Parathyroid adenoma (tissue), 2 donors: ENCODE measurements around the gene ALG8.

Experiments
- H2AFZ ChIP-seq: fragments of 300-600 bp; sonication (generic); one replicate; pipeline ENCODE4 v1.7.0; 2017; ENCODE audit warnings: antibody characterized with exemption, mild to moderate bottlenecking
- H3K27ac ChIP-seq: fragments of 300-600 bp; sonication (generic); one replicate; pipeline ENCODE4 v1.7.0; 2017
- H3K27me3 ChIP-seq: fragments of 300-600 bp; sonication (generic); one replicate; pipeline ENCODE4 v1.7.0; 2017; ENCODE audit warnings: low read length; ENCODE audit not compliant: control insufficient read depth, insufficient read depth
- H3K36me3 ChIP-seq: fragments of 300-600 bp; sonication (generic); one replicate; pipeline ENCODE4 v1.7.0; 2017; ENCODE audit warnings: low read length; ENCODE audit not compliant: control insufficient read depth, insufficient read depth
- H3K4me1 ChIP-seq: fragments of 300-600 bp; sonication (generic); one replicate; pipeline ENCODE4 v1.7.0; 2017; ENCODE audit warnings: control low read depth
- H3K4me2 ChIP-seq: fragments of 300-600 bp; sonication (generic); one replicate; pipeline ENCODE4 v1.7.0; 2017; ENCODE audit warnings: low read length
- H3K4me3 ChIP-seq: fragments of 300-600 bp; sonication (generic); one replicate; pipeline ENCODE4 v1.7.0; 2017; ENCODE audit warnings: low read depth, low read length
- H3K79me2 ChIP-seq: fragments of 300-600 bp; sonication (generic); one replicate; pipeline ENCODE4 v1.7.0; 2017; ENCODE audit warnings: control low read depth
- H3K9ac ChIP-seq: fragments of 300-600 bp; sonication (generic); one replicate; pipeline ENCODE4 v1.7.0; 2017; ENCODE audit warnings: mild to moderate bottlenecking
- H3K9me3 ChIP-seq: fragments of 300-600 bp; sonication (generic); one replicate; pipeline ENCODE4 v1.7.0; 2017; ENCODE audit warnings: low read length; ENCODE audit not compliant: control insufficient read depth
- TF ChIP-seq, protein P1 (sequence below): fragments of 300-600 bp; sonication (generic); IDR thresholded peaks from one replicate; pipeline ENCODE4 v1.7.0; 2017; ENCODE audit warnings: antibody characterized with exemption, mild to moderate bottlenecking
- donor health status: primary hyperparathyroidism.

The ALG8 gene

GRCh38 chr11:78112582-78113275 lies 26.7 kb downstream of the ALG8 start:
- Histone ChIP-seq H3K27ac (no peak overlapping the region), H3K4me3 (no peak overlapping the region)

DNA sequence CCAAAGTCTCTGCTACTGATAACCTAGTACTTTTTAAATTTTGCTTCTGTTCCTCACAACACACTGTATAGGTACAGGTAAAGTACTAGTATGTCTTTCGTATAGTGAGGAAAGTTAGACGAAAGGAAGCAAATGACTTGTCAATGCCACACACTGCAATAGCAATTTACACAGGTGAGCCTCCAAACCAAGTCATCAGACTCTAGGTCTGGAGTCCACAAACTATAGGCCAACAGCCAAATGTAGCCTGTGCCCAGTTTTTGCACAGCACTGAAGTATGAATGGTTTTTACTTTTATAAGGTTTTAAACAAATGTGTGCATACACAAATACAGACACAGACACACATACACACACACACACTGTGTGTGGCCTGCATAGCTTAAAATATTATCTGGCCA lies 28.1 kb downstream of the ALG8 start:
- no peak overlapping the region for H3K4me2 ChIP-seq
- H3K27me3 ChIP-seq = no peaks in the 10 kb centered on the region
- TF ChIP-seq, protein P1, sequence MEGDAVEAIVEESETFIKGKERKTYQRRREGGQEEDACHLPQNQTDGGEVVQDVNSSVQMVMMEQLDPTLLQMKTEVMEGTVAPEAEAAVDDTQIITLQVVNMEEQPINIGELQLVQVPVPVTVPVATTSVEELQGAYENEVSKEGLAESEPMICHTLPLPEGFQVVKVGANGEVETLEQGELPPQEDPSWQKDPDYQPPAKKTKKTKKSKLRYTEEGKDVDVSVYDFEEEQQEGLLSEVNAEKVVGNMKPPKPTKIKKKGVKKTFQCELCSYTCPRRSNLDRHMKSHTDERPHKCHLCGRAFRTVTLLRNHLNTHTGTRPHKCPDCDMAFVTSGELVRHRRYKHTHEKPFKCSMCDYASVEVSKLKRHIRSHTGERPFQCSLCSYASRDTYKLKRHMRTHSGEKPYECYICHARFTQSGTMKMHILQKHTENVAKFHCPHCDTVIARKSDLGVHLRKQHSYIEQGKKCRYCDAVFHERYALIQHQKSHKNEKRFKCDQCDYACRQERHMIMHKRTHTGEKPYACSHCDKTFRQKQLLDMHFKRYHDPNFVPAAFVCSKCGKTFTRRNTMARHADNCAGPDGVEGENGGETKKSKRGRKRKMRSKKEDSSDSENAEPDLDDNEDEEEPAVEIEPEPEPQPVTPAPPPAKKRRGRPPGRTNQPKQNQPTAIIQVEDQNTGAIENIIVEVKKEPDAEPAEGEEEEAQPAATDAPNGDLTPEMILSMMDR = no peak
- no peak overlapping the region for H3K27ac ChIP-seq
- H3K9ac ChIP-seq = no peak overlapping the region
- H3K4me1 ChIP-seq = no peaks in the 10 kb centered on the region
- H3K36me3 ChIP-seq = no peaks in the 10 kb centered on the region
- H2AFZ ChIP-seq = no peak overlapping the region
- no peak overlapping the region for H3K4me3 ChIP-seq
- H3K9me3 ChIP-seq = no peaks in the 10 kb centered on the region
- H3K79me2 ChIP-seq = no peaks in the 10 kb centered on the region

More at GRCh38 chr11:78112582-78113275, 26.7 kb downstream of the ALG8 start:
- H3K9me3 ChIP-seq = no peaks in the 10 kb centered on the region
- no peaks in the 10 kb centered on the region for H3K36me3 ChIP-seq
- TF ChIP-seq, protein P1 = no peak
- no peaks in the 10 kb centered on the region for H3K27me3 ChIP-seq
- no peak overlapping the region for H2AFZ ChIP-seq
- no peaks in the 10 kb centered on the region for H3K79me2 ChIP-seq
- H3K9ac ChIP-seq = no peak overlapping the region
- no peak overlapping the region for H3K4me2 ChIP-seq
- no peaks in the 10 kb centered on the region for H3K4me1 ChIP-seq

- no peaks in the 10 kb centered on the region for H3K27me3 ChIP-seq
- no peak overlapping the region for H3K4me3 ChIP-seq
- H3K36me3 ChIP-seq = no peaks in the 10 kb centered on the region
- H3K4me2 ChIP-seq = no peak overlapping the region
- TF ChIP-seq, protein P1 = no peak
- no peak overlapping the region for H3K9ac ChIP-seq
- H3K79me2 ChIP-seq = no peaks in the 10 kb centered on the region
- H2AFZ ChIP-seq = no peak overlapping the region
- no peaks in the 10 kb centered on the region for H3K9me3 ChIP-seq
- H3K27ac ChIP-seq = no peak overlapping the region
- H3K4me1 ChIP-seq = no peaks in the 10 kb centered on the region
Measured at GRCh38 chr11:78110830-78111229, 28.6 kb downstream of the ALG8 start.

DNA sequence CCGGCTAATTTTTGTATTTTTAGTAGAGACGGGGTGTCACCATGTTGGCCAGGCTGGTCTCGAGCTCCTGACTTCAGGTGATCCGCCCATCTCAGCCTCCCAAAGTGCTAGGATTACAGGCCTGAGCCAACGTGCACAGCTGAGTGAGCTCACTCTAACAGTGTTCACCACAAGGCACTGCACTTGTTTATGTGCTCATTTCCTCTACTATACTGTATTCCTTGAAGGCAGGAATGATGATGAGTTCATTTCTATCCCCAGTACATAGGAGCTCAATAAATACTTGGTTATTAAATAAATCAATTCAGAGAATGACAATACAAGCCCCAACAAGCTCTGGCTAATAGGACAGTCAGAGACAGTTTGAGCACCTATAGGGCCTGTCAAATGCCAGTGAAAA lies 29.1 kb downstream of the ALG8 start:
- Histone ChIP-seq H2AFZ (no peak overlapping the region), H3K27ac (no peak overlapping the region), H3K79me2 (no peaks in the 10 kb centered on the region), H3K4me3 (no peak overlapping the region), H3K4me2 (no peak overlapping the region), H3K4me1 (no peaks in the 10 kb centered on the region), H3K9ac (no peak overlapping the region), H3K9me3 (no peaks in the 10 kb centered on the region), H3K27me3 (no peaks in the 10 kb centered on the region), H3K36me3 (no peaks in the 10 kb centered on the region)
- TF ChIP-seq, protein P1 = no peak
